Bronchial epithelial cell (primary cell): ENCODE data around the gene TNFSF10. TPM values are rescaled to one million over a fixed set of nuclear protein-coding genes. Genes with fewer than 3 reads are reported as not detected.

Experiments used
- DNase-seq: peaks from one replicate; pipeline ENCODE4 v3.0.0-alpha.2; 2010; ENCODE audit warnings: low read depth
- FAIRE-seq: peaks from 2 replicates; lab custom pipeline; 2011; peaks lifted over from hg19 to GRCh38; lab: Jason Lieb, UNC
- H3K27me3 ChIP-seq: 2 replicates; pipeline ENCODE4 v1.5.1; 2011; ENCODE audit warnings: low read length; ENCODE audit not compliant: control insufficient read depth, insufficient read depth
- H3K36me3 ChIP-seq: 2 replicates; pipeline ENCODE4 v1.5.1; 2011; ENCODE audit warnings: low read length; ENCODE audit not compliant: control insufficient read depth, insufficient read depth
- H3K4me3 ChIP-seq: 2 replicates; pipeline ENCODE4 v1.5.1; 2011; ENCODE audit warnings: mild to moderate bottlenecking, low read depth, low read length, control low read depth
- CTCF ChIP-seq: IDR thresholded peaks from 2 replicates; pipeline ENCODE4 v1.5.1; 2011; ENCODE audit warnings: mild to moderate bottlenecking, moderate library complexity, low read length, control low read depth, inconsistent platforms; ENCODE audit not compliant: insufficient read depth, severe bottlenecking
- total RNA-seq: library from RNA; depleted of rRNA; stranded (reverse); fragments of >200 nt; gene quantifications from 2 replicates; pipeline ENCODE4 v1.2.1, GENCODE V29; 2014

Gene TNFSF10
- total RNA-seq, 1 donor from 2014 or later, result 15.5 TPM

- peak; percentile 95 for DNase-seq
- Histone ChIP-seq H3K4me3 (no peak overlapping the region), H3K36me3 (no peaks in the 10 kb centered on the region), H3K27me3 (no peaks in the 10 kb centered on the region)
- FAIRE-seq, result no peak
- no peak for TF ChIP-seq CTCF
These were observed 39.9 kb upstream of the TNFSF10 start for GRCh38 chr3:172562871-172563865.

DNA sequence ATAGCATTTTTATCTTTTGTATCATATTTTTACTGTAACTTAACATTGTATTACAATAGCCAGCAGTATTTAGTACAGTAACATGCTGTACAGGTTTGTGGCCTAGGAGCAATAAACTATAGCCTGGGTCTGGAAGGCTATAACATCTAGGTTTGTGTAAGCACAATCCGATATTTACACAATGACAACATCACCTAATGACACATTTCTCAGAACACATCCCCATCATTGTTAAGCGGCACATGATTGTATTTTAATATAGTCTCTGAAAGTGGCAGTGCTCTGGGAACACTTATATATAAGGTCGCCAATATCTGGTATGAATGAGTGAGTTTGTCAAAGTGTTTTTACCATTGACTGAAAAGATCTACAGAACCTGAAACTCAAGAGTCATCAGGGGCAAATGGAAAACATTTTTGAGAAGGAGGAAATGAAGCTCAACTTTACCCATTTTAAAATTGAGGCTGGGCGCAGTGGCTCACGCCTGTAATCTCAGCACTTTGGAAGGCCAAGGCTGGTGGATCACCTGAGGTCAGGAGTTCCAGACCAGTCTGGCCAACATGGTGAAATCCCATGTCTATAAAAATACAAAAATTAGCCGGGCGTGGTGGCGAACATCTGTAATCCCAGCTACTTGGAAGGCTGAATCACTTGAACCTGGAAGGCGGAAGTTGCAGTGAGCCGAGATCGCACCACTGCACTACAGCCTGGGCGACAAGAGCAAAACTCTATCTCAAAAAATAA, 38.8 kb upstream of the TNFSF10 start:
- Histone ChIP-seq H3K36me3 (no peaks in the 10 kb centered on the region), H3K27me3 (no peaks in the 10 kb centered on the region), H3K4me3 (no peak overlapping the region)
- FAIRE-seq (no peak), DNase-seq (peak; percentile 86)
- TF ChIP-seq CTCF, result no peak

DNA sequence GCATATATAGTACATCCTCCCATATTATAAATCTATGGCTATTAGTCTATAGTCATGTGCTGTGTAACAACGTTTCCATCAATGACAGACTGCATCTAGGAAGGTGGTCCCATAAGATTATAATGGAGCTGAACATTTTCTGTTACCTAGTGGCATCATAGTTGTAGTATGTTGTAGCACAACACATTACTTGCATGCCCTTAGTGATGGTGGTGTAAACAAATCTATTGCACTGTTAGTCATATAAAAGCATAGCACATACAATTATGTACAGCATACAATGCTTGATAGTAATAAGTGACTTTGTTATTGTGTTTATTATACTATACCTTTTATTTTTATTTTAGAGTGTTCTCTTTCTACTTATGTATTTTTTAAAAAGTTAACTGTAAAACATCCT, 37.4 kb upstream of the TNFSF10 start:
- DNase-seq (peak; percentile 41), FAIRE-seq (no peak)
- TF ChIP-seq CTCF, result no peak
- Histone ChIP-seq H3K27me3 (no peaks in the 10 kb centered on the region), H3K36me3 (no peaks in the 10 kb centered on the region), H3K4me3 (no peak overlapping the region)

GRCh38 chr3:172560026-172560425, 36.8 kb upstream of the TNFSF10 start:
- TF ChIP-seq CTCF, result no peak
- DNase-seq (peak; percentile 89), FAIRE-seq (no peak)
- no peaks in the 10 kb centered on the region for H3K27me3 ChIP-seq
- no peaks in the 10 kb centered on the region for H3K36me3 ChIP-seq
- no peak overlapping the region for H3K4me3 ChIP-seq

- no peak overlapping the region for H3K4me3 ChIP-seq
- no peaks in the 10 kb centered on the region for H3K36me3 ChIP-seq
- TF ChIP-seq CTCF, result no peak
- FAIRE-seq, result no peak
- no peak for DNase-seq
- H3K27me3 ChIP-seq, result no peaks in the 10 kb centered on the region
These were observed 35.8 kb upstream of the TNFSF10 start for GRCh38 chr3:172559020-172559419.
